ENCODE measurements around the gene LMNTD1.

The LMNTD1 gene

DNA sequence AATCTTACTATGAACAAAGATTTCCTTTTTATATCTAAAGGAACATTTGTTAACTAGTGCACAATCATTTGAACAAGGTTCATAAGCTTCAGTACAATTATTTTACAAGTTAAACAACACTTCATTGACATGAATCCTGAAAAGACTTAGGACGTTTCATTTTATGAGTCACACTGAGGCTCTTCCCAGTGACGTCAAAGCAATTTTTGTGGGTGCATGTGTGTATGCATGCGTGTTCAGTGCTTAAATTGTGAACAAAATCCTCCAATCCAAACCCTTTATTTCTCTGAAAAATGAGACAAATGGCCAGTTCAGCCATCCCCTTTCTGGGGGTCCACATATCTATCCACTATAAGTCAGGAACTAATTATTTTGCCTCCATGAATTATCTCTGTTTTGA, 2.9 kb downstream of the LMNTD1 start:
- DNase-seq: no peak

DNA sequence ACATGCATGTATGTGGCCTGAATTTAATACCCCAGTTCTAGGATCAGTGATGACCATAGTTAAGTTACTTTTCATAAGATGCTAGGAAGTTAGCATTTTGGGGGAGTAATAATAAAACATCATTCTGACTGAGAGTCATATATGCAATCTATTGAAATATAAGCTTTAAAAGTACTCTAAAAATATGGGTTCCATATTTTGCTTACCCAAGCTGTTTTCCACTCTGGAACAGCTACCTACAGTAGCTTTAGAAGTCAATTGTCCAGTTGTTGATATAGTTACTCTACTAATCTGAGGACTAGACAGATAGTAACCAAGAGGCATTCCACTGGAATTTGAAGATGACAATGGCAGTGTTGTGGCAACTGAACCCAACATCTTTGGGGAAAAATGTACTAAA, 4.0 kb downstream of the LMNTD1 start:
- no peak for DNase-seq

DNA sequence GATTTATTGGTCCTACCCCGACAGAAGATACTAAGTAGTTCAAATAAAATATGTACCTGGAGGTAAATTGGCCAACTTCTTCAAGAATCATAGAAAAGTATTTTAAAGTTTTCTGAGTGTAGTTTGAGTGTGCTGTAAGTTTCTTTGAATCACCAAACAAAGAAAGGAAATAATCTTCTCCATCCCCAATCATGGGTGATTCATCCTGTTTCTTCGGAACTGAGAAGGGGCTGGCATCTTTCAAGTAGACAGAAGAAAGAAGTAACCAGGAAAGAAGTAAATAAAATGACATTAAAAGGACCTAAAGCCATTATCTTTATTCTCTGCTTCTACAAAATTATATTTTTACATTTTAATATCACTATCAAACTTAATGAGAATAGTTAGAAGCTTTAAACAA, 6.8 kb downstream of the LMNTD1 start:
- no peak for DNase-seq

DNA sequence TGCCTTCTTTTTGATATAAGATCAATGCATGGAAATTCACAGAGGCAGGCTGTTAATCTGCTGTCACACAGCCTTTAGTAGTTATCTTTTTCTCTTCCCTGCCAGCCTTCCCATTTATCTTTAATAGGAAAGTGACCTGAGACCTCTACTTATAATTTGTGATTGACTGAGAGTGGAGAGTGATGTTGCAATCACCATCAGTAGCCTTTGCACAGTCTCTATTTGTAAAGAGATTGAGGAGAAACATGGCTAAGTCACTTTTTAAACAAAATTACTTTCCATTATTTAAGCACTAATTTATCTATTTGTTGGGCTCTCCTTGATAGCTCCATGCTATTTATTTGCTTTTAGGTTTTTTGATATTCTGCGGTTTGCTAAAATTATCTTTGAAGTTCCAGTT, 19.9 kb downstream of the LMNTD1 start:
- DNase-seq: no peak

DNA sequence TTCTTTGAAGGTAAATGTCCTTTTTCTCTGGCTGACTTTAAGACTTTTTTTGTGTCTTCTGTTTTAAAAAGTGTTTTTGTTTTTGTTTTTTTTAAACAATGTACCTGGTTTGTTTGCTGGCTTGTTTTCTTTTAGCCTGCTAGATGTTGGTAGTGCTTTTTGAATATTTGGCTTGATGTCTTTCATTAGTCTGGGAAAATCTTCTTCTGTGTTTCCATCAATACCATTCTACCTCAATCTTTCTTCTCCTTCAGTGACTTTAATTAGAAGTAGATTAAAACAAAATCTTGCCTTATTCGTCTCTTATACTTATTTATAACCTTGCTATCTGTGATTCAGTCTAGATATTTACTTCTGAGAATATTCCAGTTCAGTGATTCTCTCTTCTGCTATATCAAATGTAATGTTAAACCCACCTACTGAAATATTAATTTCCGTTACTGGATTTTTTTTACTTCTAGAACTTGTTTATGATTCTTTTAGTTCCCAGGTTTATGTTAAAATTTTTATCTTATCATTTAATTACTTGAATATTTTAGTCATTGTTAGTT, 21.5 kb downstream of the LMNTD1 start:
- no peak for DNase-seq

DNA sequence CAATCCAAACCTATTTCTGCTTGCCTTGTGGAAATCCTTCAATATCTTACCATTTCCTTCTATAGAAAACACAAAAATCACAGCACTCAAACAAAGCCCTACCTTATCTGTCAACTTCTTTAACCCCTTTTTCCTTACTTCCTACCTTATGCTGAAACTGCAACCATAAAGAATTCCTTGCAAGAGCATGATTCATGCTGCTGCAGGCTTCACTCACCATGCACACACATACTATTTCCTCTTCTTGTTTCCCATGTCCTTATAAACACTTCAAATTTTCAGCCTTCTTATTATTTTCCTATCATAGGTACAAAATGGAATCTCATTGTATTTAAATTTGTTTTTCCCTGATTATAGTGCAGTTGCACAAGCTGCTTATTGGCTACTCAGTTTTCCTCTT, 23.3 kb downstream of the LMNTD1 start:
- DNase-seq: no peak

DNA sequence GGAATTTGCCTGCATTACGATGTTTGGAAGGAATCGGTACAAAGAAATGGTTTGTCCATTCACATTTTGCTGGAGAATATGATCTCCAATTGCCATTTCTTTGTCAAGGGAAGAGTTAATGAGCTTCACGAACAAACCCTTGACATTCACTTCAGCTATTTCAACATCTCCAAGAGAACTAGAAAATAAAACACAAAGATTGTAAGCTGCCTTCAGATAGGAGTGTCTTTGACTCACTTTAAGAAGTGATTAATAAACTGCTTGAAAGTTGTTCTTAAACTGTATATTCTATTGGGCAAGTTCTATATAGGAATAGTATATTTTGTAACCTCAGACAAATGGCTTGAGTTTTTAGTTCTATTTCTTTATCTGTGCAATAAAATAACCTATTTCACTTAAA, 26.3 kb downstream of the LMNTD1 start:
- DNase-seq: no peak

DNA sequence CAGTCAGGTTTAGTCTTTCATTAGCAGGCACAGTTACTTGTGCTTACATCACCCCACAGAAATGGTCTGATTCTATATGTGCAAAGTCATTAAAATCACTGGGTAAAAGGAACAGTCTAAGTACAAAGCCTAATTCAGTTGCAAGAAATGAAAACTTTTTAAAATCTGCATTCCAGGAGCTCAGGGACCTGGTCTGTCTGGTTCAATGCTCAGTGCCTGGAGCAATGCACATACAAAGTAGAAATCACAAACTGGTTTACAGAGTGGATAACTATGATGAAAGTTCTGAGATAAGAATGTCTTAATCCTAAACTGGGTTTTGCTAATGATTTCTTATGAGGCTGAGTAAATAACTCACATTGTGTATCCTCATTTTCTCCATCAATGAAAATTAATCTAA, 28.7 kb downstream of the LMNTD1 start:
- DNase-seq: no peak

DNA sequence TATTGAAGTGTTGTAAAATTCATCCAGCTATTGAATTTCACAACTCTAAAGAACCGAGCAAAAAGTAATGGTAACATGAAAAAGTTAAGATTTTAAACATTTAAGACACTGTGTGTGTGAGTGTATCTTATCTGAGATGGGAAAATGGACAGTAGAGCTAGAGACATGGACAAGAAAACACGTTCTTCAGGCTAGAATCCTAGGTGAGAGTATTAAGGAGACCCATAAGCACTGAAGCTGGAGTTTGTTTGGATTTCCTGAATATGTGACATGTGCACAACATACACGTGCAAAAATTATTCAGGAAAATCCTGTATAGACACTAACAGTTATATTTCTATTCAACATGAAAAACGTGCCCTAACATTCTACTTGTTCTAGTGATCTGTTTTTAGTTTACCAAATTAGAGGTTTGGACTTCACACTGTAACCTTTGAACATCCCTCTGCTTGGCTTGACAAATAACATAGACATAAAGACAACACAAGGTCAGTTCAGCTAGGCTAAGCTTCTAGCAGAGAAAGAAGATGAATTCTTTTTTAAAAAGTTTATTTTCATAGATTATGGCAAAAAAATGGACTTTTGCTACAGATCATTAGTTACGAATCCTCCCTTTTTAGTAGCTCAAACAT, 31.3 kb downstream of the LMNTD1 start:
- no peak for DNase-seq

DNA sequence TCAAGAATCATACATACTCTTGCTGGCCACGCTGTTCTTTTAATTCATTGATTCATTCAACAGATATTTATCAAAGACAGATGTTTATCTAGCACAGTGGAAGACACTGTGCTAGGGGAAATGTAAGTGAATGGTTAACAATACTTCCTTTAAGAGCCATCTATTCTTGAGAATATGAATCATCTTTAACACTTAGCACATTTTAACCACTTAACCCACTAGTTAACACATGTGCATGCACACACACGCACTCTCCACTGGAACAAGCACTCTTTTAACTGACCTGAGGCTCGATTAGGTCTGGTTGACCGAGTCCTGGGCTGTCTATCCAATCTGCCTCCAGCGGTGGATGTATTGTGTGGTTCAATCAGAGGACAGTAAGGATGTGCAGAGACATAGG, 34.6 kb downstream of the LMNTD1 start:
- no peak for DNase-seq

DNA sequence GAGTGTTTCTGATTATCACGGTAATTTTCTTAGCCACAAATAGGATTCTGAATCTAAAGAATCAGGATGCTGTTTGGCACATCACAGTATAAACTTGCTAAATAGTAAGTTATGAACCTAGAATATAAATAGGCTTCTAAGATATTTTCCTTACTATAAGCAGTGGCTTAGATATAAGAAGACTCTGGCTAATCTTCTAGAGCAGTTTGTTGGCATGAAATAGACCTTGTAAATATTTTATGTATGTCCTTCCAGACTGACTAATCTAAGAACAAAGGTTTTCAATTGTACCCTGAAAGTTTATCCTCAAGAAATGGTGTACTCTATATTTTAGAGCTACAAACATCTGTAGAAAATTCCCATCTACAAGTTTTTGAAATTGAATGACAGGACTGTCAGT, 48.3 kb downstream of the LMNTD1 start:
- DNase-seq: no peak

DNA sequence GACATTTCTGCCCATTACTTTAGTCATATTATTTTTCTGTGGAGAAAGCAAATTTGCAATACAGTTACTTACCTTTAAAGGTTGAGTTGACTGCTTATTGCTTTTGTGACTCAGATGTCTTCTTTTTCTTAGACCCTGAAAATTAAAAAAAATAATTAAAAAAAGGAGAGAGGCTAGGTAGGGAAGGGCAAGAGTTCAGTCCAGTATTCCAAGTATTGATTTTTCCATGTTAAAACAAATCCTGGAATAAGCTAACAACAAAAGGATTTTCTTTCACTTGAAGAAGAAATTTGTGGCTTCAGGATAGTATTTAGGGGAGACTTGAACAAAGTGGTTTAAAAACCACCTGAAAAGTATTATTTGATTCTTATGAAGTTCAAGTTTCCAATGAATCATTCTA, 49.4 kb downstream of the LMNTD1 start:
- DNase-seq: no peak

DNA sequence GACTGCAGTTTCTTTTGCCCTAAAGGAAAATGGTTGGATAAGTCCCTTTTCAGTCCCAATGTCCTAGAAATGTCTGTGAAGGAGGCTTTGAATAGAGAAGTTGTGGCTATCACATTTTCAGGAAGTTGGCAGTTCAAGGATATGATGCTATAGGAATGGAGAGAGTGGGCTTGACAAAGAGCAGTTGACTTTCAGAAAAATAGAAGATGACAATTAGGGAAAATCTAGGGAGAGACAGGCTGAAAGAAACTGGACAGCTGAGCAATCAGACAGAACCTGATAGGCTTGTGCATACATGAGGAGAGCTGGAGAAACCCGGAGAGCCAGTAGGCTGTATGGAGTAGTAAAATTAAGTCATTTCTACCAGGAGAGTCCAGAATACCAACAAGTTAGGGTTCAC, 50.5 kb downstream of the LMNTD1 start:
- no peak for DNase-seq

DNA sequence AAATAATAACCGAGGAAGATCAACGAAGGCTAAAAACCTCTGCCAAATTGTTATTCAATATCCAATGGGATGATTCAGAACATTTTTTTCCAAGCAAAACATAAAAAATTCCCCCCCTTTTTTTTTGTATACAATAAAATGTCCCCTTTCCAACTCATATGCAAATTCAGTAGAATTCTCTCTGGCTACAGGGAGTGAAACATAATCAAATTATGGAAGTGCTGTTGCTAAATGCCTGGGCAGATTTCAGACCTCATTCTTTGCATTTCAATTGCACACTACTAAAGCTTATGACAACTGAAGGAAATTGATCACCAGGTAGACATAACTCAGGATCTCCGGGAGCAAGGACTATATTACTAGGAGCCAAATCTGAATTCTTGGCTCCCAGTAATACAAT, 51.0 kb downstream of the LMNTD1 start:
- DNase-seq: no peak

DNA sequence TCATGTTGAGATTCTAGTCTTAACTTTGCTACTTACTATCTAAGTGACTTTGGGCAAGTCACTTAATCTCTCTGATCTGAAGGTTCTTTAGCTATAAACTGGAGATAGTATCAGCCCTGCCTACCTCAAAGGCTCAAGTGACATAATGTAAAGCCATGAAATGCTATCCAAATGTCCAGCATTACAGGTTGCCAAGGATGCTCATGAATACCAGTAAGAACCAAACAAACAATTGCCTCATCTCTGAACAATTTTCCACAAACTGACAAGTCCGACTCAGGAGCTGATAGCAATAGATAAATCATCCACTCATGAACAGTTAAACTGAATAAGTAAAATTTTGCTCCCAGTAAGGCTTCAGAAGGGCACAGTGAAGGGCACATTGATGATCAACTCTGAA, 51.5 kb downstream of the LMNTD1 start:
- no peak for DNase-seq

DNA sequence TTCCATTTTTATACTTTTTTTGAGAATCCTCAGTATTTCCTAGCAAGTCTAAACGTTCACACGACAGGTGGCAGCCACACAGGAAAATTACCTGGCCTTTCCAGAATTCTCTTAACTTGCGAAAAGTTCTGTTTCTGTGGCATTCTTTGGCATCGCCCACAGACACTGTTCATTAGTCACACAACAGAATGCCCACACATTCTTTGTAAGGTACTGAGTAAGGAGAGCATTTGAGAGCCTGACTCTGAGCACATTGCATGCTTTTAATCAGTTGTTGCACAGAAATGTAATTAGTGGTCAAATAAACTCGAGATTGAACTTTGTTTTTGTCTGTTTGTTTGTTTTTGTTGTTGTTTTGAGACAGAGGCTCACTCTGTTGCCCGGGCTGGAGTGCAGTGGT, 52.4 kb downstream of the LMNTD1 start:
- DNase-seq: no peak

DNA sequence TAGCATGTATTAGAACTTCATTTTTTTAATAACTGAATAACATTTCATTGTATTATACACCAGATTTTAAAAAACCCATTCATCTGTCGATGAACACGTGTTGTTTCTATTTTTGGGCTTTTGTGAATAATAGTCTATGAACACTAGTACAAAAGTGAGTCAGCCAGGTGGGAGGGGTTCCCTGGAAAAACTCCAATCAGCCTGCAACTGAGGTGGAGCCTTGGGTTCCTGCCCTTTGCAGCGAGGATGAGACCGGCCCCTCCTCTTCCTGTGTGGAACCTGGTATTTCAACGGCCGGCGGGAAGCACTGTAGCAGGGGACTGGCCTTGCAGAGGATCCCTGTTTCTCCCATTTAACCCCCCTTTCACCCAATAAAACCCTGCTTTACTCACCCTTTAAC, 56.1 kb downstream of the LMNTD1 start:
- no peak for DNase-seq

DNA sequence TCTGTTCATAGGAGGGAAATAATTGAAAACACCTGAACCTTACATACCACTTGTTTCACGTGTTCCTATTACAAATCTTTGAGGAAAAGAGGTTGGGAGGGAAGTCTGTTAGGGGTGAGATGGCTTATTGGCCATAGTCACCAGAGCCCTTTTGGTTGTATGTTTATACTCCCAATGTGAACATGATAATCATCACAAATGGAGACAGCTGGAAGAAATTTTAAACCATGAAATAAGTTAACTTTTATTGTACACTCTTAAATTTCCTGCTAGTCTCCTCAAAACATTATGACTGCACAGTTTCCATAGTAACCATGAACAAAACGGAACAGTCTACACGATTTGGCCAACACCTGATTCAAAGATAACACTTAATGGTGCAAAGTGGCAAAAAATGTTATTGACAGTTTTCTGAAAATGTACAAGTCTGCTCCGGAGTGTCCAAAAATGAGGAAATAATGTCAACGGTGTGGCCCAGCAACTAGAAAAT, 56.9 kb downstream of the LMNTD1 start:
- DNase-seq: no peak

DNA sequence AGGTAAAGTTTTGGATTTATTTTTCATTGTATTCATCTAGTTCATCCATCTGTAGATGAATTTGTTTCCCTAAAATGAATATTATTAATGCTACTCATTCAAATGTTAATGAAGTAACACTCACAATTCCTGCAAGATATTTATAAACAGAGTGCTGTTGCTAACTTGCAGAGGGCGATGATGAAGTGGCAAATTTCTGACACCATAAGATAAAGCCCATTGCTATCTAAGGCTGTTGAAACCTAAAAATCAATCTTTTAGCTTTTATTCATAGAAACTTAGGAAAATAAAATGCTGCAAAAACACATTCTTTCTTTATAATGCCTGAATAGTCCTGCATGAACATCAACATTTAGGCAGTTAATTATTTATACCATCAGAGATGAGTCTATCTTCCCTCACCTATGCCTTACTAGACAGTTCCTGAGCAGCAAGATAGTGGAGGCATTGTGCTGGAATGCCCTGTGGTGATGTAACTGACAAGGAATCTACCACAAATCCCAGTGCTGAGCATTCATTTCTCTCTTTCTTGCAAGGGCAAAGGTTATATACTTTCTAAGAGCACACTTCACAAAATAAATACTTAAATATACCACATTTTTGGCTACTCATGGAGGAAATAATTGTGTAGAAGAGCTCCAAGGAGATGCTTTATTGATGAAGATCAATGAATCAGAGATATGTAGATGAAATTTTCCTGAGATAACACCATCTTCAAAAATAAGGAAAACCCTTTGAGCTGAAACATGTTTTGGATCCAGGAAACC, 57.6 kb downstream of the LMNTD1 start:
- DNase-seq: no peak

DNA sequence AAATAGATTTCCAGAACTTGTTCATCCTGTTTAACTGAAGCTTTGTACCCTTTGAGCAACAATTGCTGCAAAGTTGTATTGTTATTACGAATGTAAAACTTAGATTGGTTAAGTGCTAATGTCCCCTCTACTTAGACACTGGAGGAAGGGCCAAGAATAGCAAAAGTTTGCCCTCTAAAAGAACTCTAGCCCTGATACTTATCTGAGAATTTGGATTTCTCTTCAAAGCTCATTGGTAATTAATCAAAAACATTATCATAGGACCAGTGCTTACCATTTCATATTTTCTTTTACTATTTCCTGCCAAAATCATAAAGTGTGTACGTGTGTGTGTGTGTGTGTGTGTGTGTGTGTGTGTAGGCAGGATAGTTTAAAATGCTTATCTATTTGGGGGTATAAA, 58.2 kb downstream of the LMNTD1 start:
- DNase-seq: no peak

DNA sequence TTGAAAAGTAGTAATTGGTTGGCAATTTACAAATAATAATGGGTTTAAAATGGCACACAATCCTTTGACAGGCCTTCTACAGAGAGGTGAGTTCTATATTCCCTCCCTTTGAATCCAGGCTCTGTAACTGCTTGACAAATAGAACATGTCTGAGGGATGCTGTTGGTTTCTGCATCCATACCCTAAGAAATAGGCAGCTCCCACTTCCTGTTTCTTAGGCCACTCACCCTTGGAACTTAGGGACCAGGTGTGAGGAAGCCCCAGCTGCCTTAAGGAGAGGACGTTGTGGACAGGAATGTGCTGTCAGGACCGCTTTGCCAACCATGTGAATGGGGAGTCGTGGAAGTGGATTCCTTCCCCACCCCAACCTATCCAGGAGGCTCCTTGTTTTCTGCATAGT, 59.4 kb downstream of the LMNTD1 start:
- no peak for DNase-seq

DNA sequence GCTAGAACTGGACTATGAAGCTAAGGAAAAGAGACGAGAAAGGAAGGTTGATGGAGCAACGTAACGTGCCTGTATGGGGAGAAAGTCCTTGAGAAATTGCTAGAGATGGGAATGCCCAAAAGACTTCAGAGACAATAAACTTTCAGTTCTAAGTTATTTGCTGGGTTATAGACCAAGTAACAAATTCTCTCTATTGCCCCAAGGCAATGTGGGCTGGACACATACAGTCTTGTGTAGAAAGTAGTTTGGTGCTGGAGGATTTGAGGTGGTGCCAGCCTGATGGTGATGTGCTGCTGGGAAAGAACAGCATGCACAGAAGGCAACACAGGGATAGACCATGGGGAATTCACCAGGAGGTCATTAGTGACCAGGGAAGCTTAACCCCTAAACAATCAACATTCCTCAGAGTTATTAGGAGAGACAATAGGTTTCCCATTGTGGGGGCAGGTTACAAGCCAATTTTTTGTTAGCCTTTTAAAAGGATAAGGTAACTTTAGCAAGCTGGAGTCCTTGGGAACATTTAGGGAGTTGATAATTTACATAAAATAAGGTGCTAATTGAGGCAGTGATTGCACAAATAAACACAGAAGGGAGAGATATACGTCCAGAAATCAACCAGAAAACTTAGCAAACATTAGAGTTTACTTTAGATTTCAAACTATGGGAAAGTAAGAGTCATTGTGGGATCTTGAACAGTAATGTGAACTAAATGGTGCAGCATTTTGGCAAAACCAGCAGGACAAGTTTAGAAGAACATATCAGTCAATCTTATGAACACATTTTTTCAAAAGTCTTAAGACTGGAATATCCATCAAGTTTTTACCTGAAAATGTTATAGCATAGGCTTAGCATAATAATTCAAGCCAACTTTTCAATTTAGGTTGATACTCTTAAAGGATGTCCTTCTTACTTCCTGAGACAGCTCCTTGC, 61.4 kb downstream of the LMNTD1 start:
- DNase-seq: no peak

Data from activated CD8-positive, alpha-beta memory T cell treated with anti-CD3 and anti-CD28 coated beads, Interleukin-2, amount 50 U/mL, for 4 hours (primary cell).